ENCODE data around the gene EDC3.

Gene EDC3

DNA sequence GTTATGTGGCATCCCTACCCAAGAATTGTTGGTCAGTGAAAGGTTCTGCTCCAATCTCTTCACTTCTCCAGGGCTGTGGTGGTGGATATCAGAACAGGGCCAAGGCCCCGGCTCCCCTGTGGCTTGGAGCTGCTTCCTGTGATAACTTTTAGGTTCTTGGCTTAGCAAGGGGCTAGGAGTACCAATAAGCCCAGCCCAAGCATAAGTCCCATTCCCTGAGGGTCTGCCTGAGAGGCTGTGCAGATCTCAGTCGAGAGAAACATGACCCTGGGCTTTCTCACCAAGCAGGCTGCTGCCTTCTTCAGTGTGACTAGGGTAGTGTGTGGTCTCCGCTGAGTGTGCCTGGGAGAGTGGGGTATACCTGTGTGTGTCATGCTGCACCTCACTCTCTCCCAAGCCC, 73.1 kb downstream of the EDC3 start:
- Histone ChIP-seq H3K27me3 (no peaks in the 10 kb centered on the region), H3K4me1 (ENCODE audit: control insufficient read depth in 1 of 2, insufficient read depth in 1 of 2, low read depth in 1 of 2, low read length in 1 of 2) (peaks cover 3 to 4% of the 10 kb centered on the region in 2 experiments), H3K9me3 (no peaks in the 10 kb centered on the region), H3K36me3 (peaks cover 97% of the 10 kb centered on the region), H3K27ac (no peak overlapping the region), H3K4me3 (ENCODE audit: low read depth in 1 of 2, low read length in 1 of 2) (no peak overlapping the region)
- TF ChIP-seq, protein P1, sequence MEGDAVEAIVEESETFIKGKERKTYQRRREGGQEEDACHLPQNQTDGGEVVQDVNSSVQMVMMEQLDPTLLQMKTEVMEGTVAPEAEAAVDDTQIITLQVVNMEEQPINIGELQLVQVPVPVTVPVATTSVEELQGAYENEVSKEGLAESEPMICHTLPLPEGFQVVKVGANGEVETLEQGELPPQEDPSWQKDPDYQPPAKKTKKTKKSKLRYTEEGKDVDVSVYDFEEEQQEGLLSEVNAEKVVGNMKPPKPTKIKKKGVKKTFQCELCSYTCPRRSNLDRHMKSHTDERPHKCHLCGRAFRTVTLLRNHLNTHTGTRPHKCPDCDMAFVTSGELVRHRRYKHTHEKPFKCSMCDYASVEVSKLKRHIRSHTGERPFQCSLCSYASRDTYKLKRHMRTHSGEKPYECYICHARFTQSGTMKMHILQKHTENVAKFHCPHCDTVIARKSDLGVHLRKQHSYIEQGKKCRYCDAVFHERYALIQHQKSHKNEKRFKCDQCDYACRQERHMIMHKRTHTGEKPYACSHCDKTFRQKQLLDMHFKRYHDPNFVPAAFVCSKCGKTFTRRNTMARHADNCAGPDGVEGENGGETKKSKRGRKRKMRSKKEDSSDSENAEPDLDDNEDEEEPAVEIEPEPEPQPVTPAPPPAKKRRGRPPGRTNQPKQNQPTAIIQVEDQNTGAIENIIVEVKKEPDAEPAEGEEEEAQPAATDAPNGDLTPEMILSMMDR (IDR thresholded peaks at IDR 0.05) = no peak

- TF ChIP-seq, protein P1 (IDR thresholded peaks at IDR 0.05) = no peak
- no peaks in the 10 kb centered on the region for H3K9me3 ChIP-seq
- H3K36me3 ChIP-seq = peaks cover 93% of the 10 kb centered on the region
- H3K4me3 ChIP-seq (ENCODE audit: low read depth in 1 of 2, low read length in 1 of 2) = no peak overlapping the region
- H3K4me1 ChIP-seq (ENCODE audit: control insufficient read depth in 1 of 2, insufficient read depth in 1 of 2, low read depth in 1 of 2, low read length in 1 of 2) = peaks cover 11 to 12% of the 10 kb centered on the region in 2 experiments
- no peak overlapping the region for H3K27ac ChIP-seq
- H3K27me3 ChIP-seq = no peaks in the 10 kb centered on the region
These were observed 73.9 kb downstream of the EDC3 start for GRCh38 chr15:74621936-74622335.

DNA sequence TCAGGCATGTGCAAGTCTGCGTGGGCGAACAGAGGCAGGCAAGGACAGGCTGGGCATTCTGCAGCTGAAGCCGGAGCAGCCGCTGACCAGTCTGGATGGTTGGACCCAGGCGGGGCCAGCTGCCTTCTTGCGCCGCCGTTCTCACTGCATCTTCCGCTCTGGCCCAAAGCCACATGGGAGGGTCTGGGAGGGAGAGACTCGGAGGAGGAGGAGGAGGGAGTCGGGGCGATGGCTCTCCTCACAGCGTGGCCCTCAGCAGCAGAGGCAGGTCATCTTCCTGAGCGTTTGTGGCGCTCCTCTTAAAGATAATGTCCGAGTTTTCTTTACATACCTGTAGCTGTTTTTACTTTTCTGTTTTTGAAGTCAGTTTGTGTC, 74.3 kb downstream of the EDC3 start:
- TF ChIP-seq, protein P1 (IDR thresholded peaks at IDR 0.05) = no peak
- Histone ChIP-seq H3K36me3 (peaks cover 89% of the 10 kb centered on the region), H3K27me3 (no peaks in the 10 kb centered on the region), H3K27ac (no peak overlapping the region), H3K9me3 (no peaks in the 10 kb centered on the region), H3K4me3 (ENCODE audit: low read depth in 1 of 2, low read length in 1 of 2) (no peak overlapping the region), H3K4me1 (ENCODE audit: control insufficient read depth in 1 of 2, insufficient read depth in 1 of 2, low read depth in 1 of 2, low read length in 1 of 2) (peaks cover 15 to 16% of the 10 kb centered on the region in 2 experiments)

DNA sequence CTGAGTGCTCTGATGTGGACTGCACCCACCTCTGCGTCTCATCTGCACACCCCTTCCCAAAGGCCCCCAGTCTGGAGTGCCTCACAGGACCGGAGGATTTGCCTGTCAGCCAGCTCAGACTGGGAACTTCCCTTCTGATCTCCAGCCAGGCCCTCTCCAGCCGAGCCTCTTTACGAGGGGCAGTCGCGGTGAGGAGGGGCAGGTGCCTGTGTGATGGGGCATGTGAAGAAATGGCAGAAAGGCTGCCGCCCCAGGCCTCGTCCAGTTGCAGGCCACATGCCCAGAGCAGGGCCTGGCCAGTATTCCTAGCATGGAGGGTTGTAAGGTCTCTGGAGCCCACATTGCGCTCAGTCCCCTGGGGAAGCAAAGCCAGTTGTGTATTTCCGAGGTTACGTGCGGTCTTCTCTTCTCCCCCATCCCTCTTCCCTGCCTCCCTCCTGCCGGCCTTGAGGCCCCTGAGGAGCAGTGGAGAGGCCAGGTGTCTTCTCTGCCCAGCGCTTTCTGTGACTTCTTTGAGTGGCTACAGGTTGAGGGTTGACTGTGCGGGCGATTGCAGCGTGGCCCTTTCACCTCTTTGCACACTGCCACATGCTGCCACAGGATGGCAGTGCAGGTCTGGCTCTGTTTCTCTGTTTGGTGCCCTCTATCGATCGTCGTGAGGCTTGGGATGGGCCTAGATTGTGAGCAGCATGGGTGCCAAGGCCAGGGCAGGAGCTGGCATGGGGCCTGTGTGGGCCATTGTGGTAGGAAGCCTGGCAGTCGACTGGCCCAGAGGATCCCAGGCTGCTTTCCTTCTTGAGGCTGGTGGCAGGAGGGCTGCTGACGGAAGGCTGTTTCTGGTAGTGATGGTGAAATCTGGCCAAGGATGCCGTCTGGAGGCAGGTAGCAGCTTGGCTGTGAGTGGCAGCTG, 74.9 kb downstream of the EDC3 start:
- Histone ChIP-seq H3K27me3 (no peaks in the 10 kb centered on the region), H3K4me1 (ENCODE audit: control insufficient read depth in 1 of 2, insufficient read depth in 1 of 2, low read depth in 1 of 2, low read length in 1 of 2) (peaks cover 19 to 22% of the 10 kb centered on the region in 2 experiments), H3K27ac (no peak overlapping the region), H3K36me3 (peaks cover 82% of the 10 kb centered on the region), H3K4me3 (ENCODE audit: low read depth in 1 of 2, low read length in 1 of 2) (no peak overlapping the region), H3K9me3 (no peaks in the 10 kb centered on the region)
- TF ChIP-seq, protein P1 (IDR thresholded peaks at IDR 0.05) = peak; percentile 54

DNA sequence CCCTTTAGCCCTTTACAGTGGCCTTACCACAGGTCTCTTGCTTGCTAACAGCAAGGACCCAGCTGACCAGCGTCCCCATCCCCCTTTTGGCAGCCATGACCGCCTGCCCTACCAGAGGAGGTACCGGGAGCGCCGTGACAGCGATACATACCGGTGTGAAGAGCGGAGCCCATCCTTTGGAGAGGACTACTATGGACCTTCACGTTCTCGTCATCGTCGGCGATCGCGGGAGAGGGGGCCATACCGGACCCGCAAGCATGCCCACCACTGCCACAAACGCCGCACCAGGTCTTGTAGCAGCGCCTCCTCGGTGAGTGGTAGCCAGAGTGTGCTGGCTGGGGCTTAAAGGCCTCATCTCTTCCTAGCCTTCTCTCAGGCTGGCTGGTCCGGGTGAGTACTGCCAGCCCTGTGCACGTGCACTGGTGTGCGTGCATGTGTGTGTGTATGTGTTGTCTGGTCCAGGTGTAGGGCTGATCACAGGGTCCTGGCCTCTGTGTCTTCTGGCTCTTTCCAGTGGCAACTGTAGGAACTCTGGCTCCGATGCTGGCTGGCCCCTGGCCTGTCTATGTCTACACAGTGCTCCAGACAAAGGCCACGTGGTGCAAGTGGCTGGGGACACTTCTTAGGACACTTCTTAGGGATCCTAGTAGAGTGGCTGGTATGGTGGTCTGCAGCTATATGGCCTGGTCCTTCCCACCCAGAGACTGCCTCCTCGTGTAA, 75.7 kb downstream of the EDC3 start:
- H3K27me3 ChIP-seq = no peaks in the 10 kb centered on the region
- peaks cover 74% of the 10 kb centered on the region for H3K36me3 ChIP-seq
- TF ChIP-seq, protein P1 (IDR thresholded peaks at IDR 0.05) = no peak
- H3K27ac ChIP-seq = no peak overlapping the region
- H3K4me1 ChIP-seq (ENCODE audit: control insufficient read depth in 1 of 2, insufficient read depth in 1 of 2, low read depth in 1 of 2, low read length in 1 of 2) = peaks cover 19 to 24% of the 10 kb centered on the region in 2 experiments
- no peaks in the 10 kb centered on the region for H3K9me3 ChIP-seq
- H3K4me3 ChIP-seq (ENCODE audit: low read depth in 1 of 2, low read length in 1 of 2) = no peak overlapping the region
